HCT116 (cell line): ENCODE data around the gene SSH2. TPM values are rescaled to one million over a fixed set of nuclear protein-coding genes. Genes with fewer than 3 reads are reported as not detected.

ENCODE experiments used
- ATAC-seq: fragments of 200-7000 bp; cut with Tn5 transposase; 2 replicates; pipeline ENCODE4 v1.9.1; 2020; ENCODE audit warnings: mild to moderate bottlenecking, moderate library complexity
- BruUV-seq: library from RNA; stranded (reverse); fragments of 400-500 nt; replicated peaks from 2 replicates; lab custom pipeline; 2021; lab: Mats Ljungman, UMichigan
- CTCF ChIA-PET: fragments of 300-600 bp; sonication (Branson Sonifier 250); formaldehyde crosslinking; loops from one replicate; lab custom pipeline; 2021; ENCODE audit warnings: antibody characterized with exemption; lab: Charles Lee
- POLR2A ChIA-PET: fragments of 300-600, 350-600 bp; sonication (Branson Sonifier 250); formaldehyde crosslinking; loops from one replicate; lab custom pipeline; 2021; ENCODE audit warnings: antibody characterized with exemption; lab: Charles Lee
- RAD21 ChIA-PET, 2 experiments: fragments of 300-600 bp; sonication (Branson Sonifier 250); formaldehyde crosslinking; loops; one replicate each; lab custom pipeline; 2023; ENCODE audit warnings: low total read pairs in 2 of 2; ENCODE audit not compliant: uncharacterized antibody in 2 of 2, unreplicated experiment in 2 of 2, low non-redundant PET in 1 of 2; lab: Charles Lee
- DNase-seq: peaks from one replicate; pipeline ENCODE4 v3.0.0-alpha.2; 2010; ENCODE audit warnings: low read depth, low spot score
- H2AFZ ChIP-seq: fragments of 200-600 bp; shearing (Covaris generic), sonication (generic); 2 replicates; pipeline ENCODE4 v1.6.1; 2017; ENCODE audit warnings: low read depth, mixed run types, mixed read lengths, antibody characterized with exemption, low read length; ENCODE audit not compliant: poor library complexity, severe bottlenecking
- H3K27ac ChIP-seq: 2 replicates; pipeline ENCODE4 v1.5.1; 2012; ENCODE audit warnings: low read depth, low read length
- H3K27me3 ChIP-seq: fragments of 200-600 bp; sonication (generic); 2 replicates; pipeline ENCODE4 v1.6.1; 2016; ENCODE audit warnings: mixed run types, low read length, mixed read lengths; ENCODE audit not compliant: insufficient read depth
- H3K36me3 ChIP-seq, 2 experiments: fragments of 200-500 bp in 1 of 2; fragments of 200-600 bp in 1 of 2; sonication (Bioruptor generic) in 1 of 2; sonication (generic) in 1 of 2; 2 replicates each; pipeline versions ENCODE4 v1.5.1 to v1.6.1; 2014 to 2016; ENCODE audit warnings: low read length in 2 of 2, inconsistent platforms in 1 of 2, mixed read lengths in 1 of 2, mixed run types in 1 of 2; ENCODE audit not compliant: insufficient read depth in 2 of 2, control insufficient read depth in 1 of 2
- H3K4me1 ChIP-seq, 2 experiments: fragments of 200-600 bp in 1 of 2; sonication (generic) in 1 of 2; 2 replicates each; pipeline versions ENCODE4 v1.5.1 to v1.6.1; 2012 to 2017; ENCODE audit warnings: low read length in 2 of 2, inconsistent platforms in 1 of 2, mild to moderate bottlenecking in 1 of 2, mixed read lengths in 1 of 2, mixed run types in 1 of 2, moderate library complexity in 1 of 2; ENCODE audit not compliant: insufficient read depth in 2 of 2, control insufficient read depth in 1 of 2
- H3K4me2 ChIP-seq: fragments of 200-600 bp; sonication (generic); 2 replicates; pipeline ENCODE4 v1.6.1; 2017; ENCODE audit warnings: mixed run types, low read length, mixed read lengths
- H3K4me3 ChIP-seq, 2 experiments: fragments of 200-600 bp in 1 of 2; sonication (generic) in 1 of 2; replicated peaks in 1 of 2; 2 replicates each; pipeline ENCODE4 v1.5.1; 2011 to 2016; ENCODE audit warnings: low read length in 2 of 2, control low read depth in 1 of 2, low read depth in 1 of 2, mild to moderate bottlenecking in 1 of 2, mixed read lengths in 1 of 2, mixed run types in 1 of 2
- H3K79me2 ChIP-seq: fragments of 200-600 bp; sonication (generic); 2 replicates; pipeline ENCODE4 v1.6.1; 2017; ENCODE audit warnings: mild to moderate bottlenecking, mixed run types, low read length, moderate library complexity, mixed read lengths; ENCODE audit not compliant: insufficient read depth
- H3K9ac ChIP-seq: fragments of 200-600 bp; sonication (generic); 2 replicates; pipeline ENCODE4 v1.6.1; 2016; ENCODE audit warnings: low read length, mixed read lengths
- H3K9me2 ChIP-seq: fragments of 200-600 bp; sonication (generic), shearing (Covaris generic); 2 replicates; pipeline ENCODE4 v1.6.1; 2017; ENCODE audit warnings: mixed run types, mild to moderate bottlenecking, moderate library complexity; ENCODE audit not compliant: insufficient read depth
- H3K9me3 ChIP-seq, 2 experiments: fragments of 200-500 bp in 1 of 2; fragments of 200-600 bp in 1 of 2; sonication (Bioruptor generic) in 1 of 2; sonication (generic) in 1 of 2; 2 replicates each; pipeline ENCODE4 v1.6.1; 2014 to 2017; ENCODE audit warnings: low read length in 2 of 2, mixed read lengths in 2 of 2, inconsistent platforms in 1 of 2, low read depth in 1 of 2, mild to moderate bottlenecking in 1 of 2, mixed run types in 1 of 2, moderate library complexity in 1 of 2; ENCODE audit not compliant: control insufficient read depth in 1 of 2, insufficient read depth in 1 of 2
- H4K20me1 ChIP-seq: fragments of 200-600 bp; sonication (generic), shearing (Covaris generic); 2 replicates; pipeline ENCODE4 v1.6.1; 2017; ENCODE audit warnings: mixed run types, mild to moderate bottlenecking, moderate library complexity; ENCODE audit not compliant: insufficient read depth
- CBX3 ChIP-seq: IDR thresholded peaks from 2 replicates; pipeline ENCODE4 v1.6.1; 2012; ENCODE audit warnings: low read depth
- CEBPB ChIP-seq: IDR thresholded peaks from 2 replicates; pipeline ENCODE4 v1.6.1; 2012; ENCODE audit warnings: low read depth
- EGR1 ChIP-seq: IDR thresholded peaks from 2 replicates; pipeline ENCODE4 v1.6.1; 2012; ENCODE audit warnings: low read depth
- ELF1 ChIP-seq: IDR thresholded peaks from 2 replicates; pipeline ENCODE4 v1.6.1; 2012; ENCODE audit warnings: low read depth, borderline replicate concordance
- EZH2phosphoT487 ChIP-seq: fragments of 200-600 bp; IDR thresholded peaks from 2 replicates; pipeline ENCODE4 v1.6.1; 2018; ENCODE audit warnings: antibody characterized with exemption, borderline replicate concordance
- JUND ChIP-seq: IDR thresholded peaks from 2 replicates; pipeline ENCODE4 v1.6.1; 2012
- POLR2AphosphoS5 ChIP-seq: IDR thresholded peaks from 2 replicates; pipeline ENCODE4 v1.6.1; 2011; ENCODE audit warnings: mild to moderate bottlenecking, low read depth, low read length, moderate library complexity
- RAD21 ChIP-seq: IDR thresholded peaks from 2 replicates; pipeline ENCODE4 v1.6.1; 2012; ENCODE audit warnings: low read depth, mild to moderate bottlenecking
- SIN3A ChIP-seq: IDR thresholded peaks from 2 replicates; pipeline ENCODE4 v1.6.1; 2012; ENCODE audit warnings: low read depth
- SP1 ChIP-seq: IDR thresholded peaks from 2 replicates; pipeline ENCODE4 v1.6.1; 2012; ENCODE audit warnings: low read depth
- SRF ChIP-seq: IDR thresholded peaks from 2 replicates; pipeline ENCODE4 v1.6.1; 2012; ENCODE audit warnings: low read depth
- TCF7L2 ChIP-seq: IDR thresholded peaks from 2 replicates; pipeline ENCODE4 v1.7.0; 2011; ENCODE audit warnings: borderline replicate concordance, inconsistent platforms; ENCODE audit not compliant: insufficient read depth, insufficient read length; ENCODE audit errors: extremely low read depth
- YY1 ChIP-seq: IDR thresholded peaks from 2 replicates; pipeline ENCODE4 v1.6.1; 2011; ENCODE audit warnings: low read length, low read depth, moderate library complexity, mild to moderate bottlenecking; ENCODE audit not compliant: insufficient replicate concordance; ENCODE audit errors: extremely low read depth
- ZFX ChIP-seq: fragments of 450-650 bp; IDR thresholded peaks from 2 replicates; pipeline ENCODE4 v1.6.1; 2017
- ZNF274 ChIP-seq: fragments of 200-500 bp; sonication (Bioruptor generic); IDR thresholded peaks from 2 replicates; pipeline ENCODE4 v1.6.1; 2014; ENCODE audit warnings: mild to moderate bottlenecking, low read depth, low read length, inconsistent platforms
- intact Hi-C: fragments of 100-400 bp; cut with micrococcal nuclease; formaldehyde crosslinking; loops from 2 replicates; pipeline ENCODE4 v1.10.0; 2022
- total RNA-seq: library from RNA; stranded (reverse); gene quantifications from one replicate; pipeline ENCODE4 v1.2.1, GENCODE V29; 2021; ENCODE audit not compliant: unreplicated experiment
- TF ChIP-seq, protein P1 (sequence below): IDR thresholded peaks from 2 replicates; pipeline ENCODE4 v1.6.1; 2012
- TF ChIP-seq, protein P2 (sequence below): IDR thresholded peaks from 2 replicates; pipeline ENCODE4 v1.6.1; 2012; ENCODE audit warnings: low read depth
- TF ChIP-seq, protein P3 (sequence below), 3 experiments: fragments of 200-600 bp in 1 of 3; sonication (generic) in 1 of 3; IDR thresholded peaks in 2 of 3; conservative IDR thresholded peaks in 1 of 3; 2 replicates each; pipeline ENCODE4 v1.5.1; 2012 to 2017; ENCODE audit warnings: low read depth in 2 of 3, low read length in 2 of 3, antibody characterized with exemption in 1 of 3, borderline replicate concordance in 1 of 3, control low read depth in 1 of 3, mild to moderate bottlenecking in 1 of 3, mixed read lengths in 1 of 3, mixed run types in 1 of 3, moderate library complexity in 1 of 3; ENCODE audit not compliant: insufficient read depth in 1 of 3
- TF ChIP-seq, protein P4 (sequence below): IDR thresholded peaks from 2 replicates; pipeline ENCODE4 v1.6.1; 2012
- TF ChIP-seq, protein P5 (sequence below): IDR thresholded peaks from 2 replicates; pipeline ENCODE4 v1.6.1; 2011; ENCODE audit warnings: mild to moderate bottlenecking, low read length, moderate library complexity; ENCODE audit not compliant: insufficient replicate concordance; ENCODE audit errors: extremely low read depth

Gene SSH2
- total RNA-seq, 1 experiment from 2014 or later: 17.0 TPM

DNA sequence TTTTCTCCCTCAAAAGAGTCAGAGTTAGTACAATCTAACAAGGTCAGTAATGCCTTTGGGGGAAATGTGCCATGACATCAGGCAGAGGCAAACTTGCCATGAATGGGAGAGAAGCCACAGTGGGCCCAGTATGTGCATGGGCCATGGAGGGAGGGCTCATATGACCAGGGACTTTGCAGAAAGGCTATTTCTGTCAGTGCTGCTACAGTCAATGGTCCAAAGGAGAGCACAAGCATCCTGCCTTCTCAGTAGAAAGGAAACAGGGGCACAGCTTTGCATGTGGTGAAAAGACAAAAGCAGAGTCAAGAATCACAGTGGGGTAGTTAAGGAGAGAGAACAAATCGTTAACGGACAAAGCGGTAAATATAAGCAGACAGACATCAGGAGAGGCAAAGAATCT is 296.1 kb downstream of the SSH2 start:
- H2AFZ ChIP-seq: no peak overlapping the region
- no peaks in the 10 kb centered on the region for H3K9me3 ChIP-seq
- CTCF ChIA-PET: no interaction called here
- peaks cover 0 to 2% of the 10 kb centered on the region in 2 experiments; a peak in 1 of 4 replicates for H3K36me3 ChIP-seq
- H3K9ac ChIP-seq: no peak overlapping the region
- ATAC-seq: no peak
- no peak for DNase-seq
- intact Hi-C loops: no loop called here
- RAD21 ChIA-PET: no interaction called here
- no TSS peak for BruUV-seq
- H3K4me3 ChIP-seq: no peak overlapping the region
- H4K20me1 ChIP-seq: no peaks in the 10 kb centered on the region
- no peaks in the 10 kb centered on the region for H3K79me2 ChIP-seq
- no peaks in the 10 kb centered on the region for H3K9me2 ChIP-seq
- H3K4me1 ChIP-seq: peaks cover 4 to 5% of the 10 kb centered on the region in 2 experiments
- TF ChIP-seq SP1 (no peak), SRF (no peak), ZNF274 (no peak), ELF1 (no peak), YY1 (no peak), CBX3 (no peak), CEBPB (no peak), POLR2AphosphoS5 (no peak), ZFX (no peak), EGR1 (no peak), TCF7L2 (no peak), EZH2phosphoT487 (no peak), JUND (no peak), RAD21 (no peak), SIN3A (no peak)
- TF ChIP-seq, protein P1, sequence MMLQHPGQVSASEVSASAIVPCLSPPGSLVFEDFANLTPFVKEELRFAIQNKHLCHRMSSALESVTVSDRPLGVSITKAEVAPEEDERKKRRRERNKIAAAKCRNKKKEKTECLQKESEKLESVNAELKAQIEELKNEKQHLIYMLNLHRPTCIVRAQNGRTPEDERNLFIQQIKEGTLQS: no peak
- TF ChIP-seq, protein P2, sequence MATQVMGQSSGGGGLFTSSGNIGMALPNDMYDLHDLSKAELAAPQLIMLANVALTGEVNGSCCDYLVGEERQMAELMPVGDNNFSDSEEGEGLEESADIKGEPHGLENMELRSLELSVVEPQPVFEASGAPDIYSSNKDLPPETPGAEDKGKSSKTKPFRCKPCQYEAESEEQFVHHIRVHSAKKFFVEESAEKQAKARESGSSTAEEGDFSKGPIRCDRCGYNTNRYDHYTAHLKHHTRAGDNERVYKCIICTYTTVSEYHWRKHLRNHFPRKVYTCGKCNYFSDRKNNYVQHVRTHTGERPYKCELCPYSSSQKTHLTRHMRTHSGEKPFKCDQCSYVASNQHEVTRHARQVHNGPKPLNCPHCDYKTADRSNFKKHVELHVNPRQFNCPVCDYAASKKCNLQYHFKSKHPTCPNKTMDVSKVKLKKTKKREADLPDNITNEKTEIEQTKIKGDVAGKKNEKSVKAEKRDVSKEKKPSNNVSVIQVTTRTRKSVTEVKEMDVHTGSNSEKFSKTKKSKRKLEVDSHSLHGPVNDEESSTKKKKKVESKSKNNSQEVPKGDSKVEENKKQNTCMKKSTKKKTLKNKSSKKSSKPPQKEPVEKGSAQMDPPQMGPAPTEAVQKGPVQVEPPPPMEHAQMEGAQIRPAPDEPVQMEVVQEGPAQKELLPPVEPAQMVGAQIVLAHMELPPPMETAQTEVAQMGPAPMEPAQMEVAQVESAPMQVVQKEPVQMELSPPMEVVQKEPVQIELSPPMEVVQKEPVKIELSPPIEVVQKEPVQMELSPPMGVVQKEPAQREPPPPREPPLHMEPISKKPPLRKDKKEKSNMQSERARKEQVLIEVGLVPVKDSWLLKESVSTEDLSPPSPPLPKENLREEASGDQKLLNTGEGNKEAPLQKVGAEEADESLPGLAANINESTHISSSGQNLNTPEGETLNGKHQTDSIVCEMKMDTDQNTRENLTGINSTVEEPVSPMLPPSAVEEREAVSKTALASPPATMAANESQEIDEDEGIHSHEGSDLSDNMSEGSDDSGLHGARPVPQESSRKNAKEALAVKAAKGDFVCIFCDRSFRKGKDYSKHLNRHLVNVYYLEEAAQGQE: no peak
- TF ChIP-seq, protein P3, sequence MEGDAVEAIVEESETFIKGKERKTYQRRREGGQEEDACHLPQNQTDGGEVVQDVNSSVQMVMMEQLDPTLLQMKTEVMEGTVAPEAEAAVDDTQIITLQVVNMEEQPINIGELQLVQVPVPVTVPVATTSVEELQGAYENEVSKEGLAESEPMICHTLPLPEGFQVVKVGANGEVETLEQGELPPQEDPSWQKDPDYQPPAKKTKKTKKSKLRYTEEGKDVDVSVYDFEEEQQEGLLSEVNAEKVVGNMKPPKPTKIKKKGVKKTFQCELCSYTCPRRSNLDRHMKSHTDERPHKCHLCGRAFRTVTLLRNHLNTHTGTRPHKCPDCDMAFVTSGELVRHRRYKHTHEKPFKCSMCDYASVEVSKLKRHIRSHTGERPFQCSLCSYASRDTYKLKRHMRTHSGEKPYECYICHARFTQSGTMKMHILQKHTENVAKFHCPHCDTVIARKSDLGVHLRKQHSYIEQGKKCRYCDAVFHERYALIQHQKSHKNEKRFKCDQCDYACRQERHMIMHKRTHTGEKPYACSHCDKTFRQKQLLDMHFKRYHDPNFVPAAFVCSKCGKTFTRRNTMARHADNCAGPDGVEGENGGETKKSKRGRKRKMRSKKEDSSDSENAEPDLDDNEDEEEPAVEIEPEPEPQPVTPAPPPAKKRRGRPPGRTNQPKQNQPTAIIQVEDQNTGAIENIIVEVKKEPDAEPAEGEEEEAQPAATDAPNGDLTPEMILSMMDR (IDR thresholded peaks at IDR 0.05 in 2 of 3, conservative IDR thresholded peaks at IDR 0.05 in 1 of 3; ENCODE audit: borderline replicate concordance in 1 of 3, insufficient read depth in 1 of 3, low read depth in 2 of 3, low read length in 2 of 3): no peak
- TF ChIP-seq, protein P4, sequence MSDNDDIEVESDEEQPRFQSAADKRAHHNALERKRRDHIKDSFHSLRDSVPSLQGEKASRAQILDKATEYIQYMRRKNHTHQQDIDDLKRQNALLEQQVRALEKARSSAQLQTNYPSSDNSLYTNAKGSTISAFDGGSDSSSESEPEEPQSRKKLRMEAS: no peak
- TF ChIP-seq, protein P5, sequence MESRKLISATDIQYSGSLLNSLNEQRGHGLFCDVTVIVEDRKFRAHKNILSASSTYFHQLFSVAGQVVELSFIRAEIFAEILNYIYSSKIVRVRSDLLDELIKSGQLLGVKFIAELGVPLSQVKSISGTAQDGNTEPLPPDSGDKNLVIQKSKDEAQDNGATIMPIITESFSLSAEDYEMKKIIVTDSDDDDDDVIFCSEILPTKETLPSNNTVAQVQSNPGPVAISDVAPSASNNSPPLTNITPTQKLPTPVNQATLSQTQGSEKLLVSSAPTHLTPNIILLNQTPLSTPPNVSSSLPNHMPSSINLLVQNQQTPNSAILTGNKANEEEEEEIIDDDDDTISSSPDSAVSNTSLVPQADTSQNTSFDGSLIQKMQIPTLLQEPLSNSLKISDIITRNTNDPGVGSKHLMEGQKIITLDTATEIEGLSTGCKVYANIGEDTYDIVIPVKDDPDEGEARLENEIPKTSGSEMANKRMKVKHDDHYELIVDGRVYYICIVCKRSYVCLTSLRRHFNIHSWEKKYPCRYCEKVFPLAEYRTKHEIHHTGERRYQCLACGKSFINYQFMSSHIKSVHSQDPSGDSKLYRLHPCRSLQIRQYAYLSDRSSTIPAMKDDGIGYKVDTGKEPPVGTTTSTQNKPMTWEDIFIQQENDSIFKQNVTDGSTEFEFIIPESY: no peak
- no peaks in the 10 kb centered on the region for H3K27me3 ChIP-seq
- no peak overlapping the region for H3K27ac ChIP-seq
- POLR2A ChIA-PET: no interaction called here
- H3K4me2 ChIP-seq: no peak overlapping the region
